ENCODE measurements around the gene MIER2. TPM values are rescaled to one million over a fixed set of nuclear protein-coding genes. Genes with fewer than 3 reads are reported as not detected.

MIER2 gene
- total RNA-seq, 2 donors from 2014 or later, result 17.3 to 19.1 TPM

GRCh38 chr19:374886-375235 is 30.3 kb upstream of the MIER2 start:
- no peaks in the 10 kb centered on the region for H3K36me3 ChIP-seq
- no peaks in the 10 kb centered on the region for H3K4me1 ChIP-seq
- no peaks in the 10 kb centered on the region for H3K9me3 ChIP-seq
- no peak for TF ChIP-seq CTCF (IDR thresholded peaks at IDR 0.05)
- H3K9ac ChIP-seq (ENCODE audit: low read depth in 2 of 2, low read length in 2 of 2), result no peak overlapping the region
- H3K4me3 ChIP-seq, result no peak overlapping the region
- H3K27ac ChIP-seq, result no peak overlapping the region
- intact Hi-C loops (cut with DNase I), result no loop called here
- H3K27me3 ChIP-seq, result no peaks in the 10 kb centered on the region
- no peak for DNase-seq

- no peaks in the 10 kb centered on the region for H3K4me1 ChIP-seq
- intact Hi-C loops (cut with DNase I), result no loop called here
- H3K9ac ChIP-seq (ENCODE audit: low read depth in 2 of 2, low read length in 2 of 2), result no peak overlapping the region
- H3K9me3 ChIP-seq, result no peaks in the 10 kb centered on the region
- TF ChIP-seq CTCF (IDR thresholded peaks at IDR 0.05), result no peak
- H3K27me3 ChIP-seq, result no peaks in the 10 kb centered on the region
- DNase-seq, result no peak
- no peak overlapping the region for H3K4me3 ChIP-seq
- H3K27ac ChIP-seq, result no peak overlapping the region
- H3K36me3 ChIP-seq, result no peaks in the 10 kb centered on the region
These were observed 29.7 kb upstream of the MIER2 start for GRCh38 chr19:374183-374885.

GRCh38 chr19:373391-374182 is 29.0 kb upstream of the MIER2 start:
- intact Hi-C loops (cut with DNase I), result no loop called here
- Histone ChIP-seq H3K4me3 (no peak overlapping the region), H3K9ac (ENCODE audit: low read depth in 2 of 2, low read length in 2 of 2) (no peak overlapping the region), H3K27me3 (no peaks in the 10 kb centered on the region), H3K4me1 (no peaks in the 10 kb centered on the region), H3K36me3 (no peaks in the 10 kb centered on the region), H3K27ac (no peak overlapping the region), H3K9me3 (no peaks in the 10 kb centered on the region)
- DNase-seq, result no peak
- no peak for TF ChIP-seq CTCF (IDR thresholded peaks at IDR 0.05)

- no peak for TF ChIP-seq CTCF (IDR thresholded peaks at IDR 0.05)
- Histone ChIP-seq H3K9me3 (no peaks in the 10 kb centered on the region), H3K36me3 (no peaks in the 10 kb centered on the region), H3K27ac (no peak overlapping the region), H3K4me3 (no peak overlapping the region), H3K4me1 (no peaks in the 10 kb centered on the region), H3K9ac (ENCODE audit: low read depth in 2 of 2, low read length in 2 of 2) (no peak overlapping the region), H3K27me3 (no peaks in the 10 kb centered on the region)
- intact Hi-C loops (cut with DNase I), result no loop called here
- no peak for DNase-seq
These were observed 27.8 kb upstream of the MIER2 start for GRCh38 chr19:372306-372890.

- DNase-seq, result no peak
- H3K9ac ChIP-seq (ENCODE audit: low read depth in 2 of 2, low read length in 2 of 2), result no peak overlapping the region
These were observed 27.0 kb upstream of the MIER2 start for GRCh38 chr19:371501-372168.

More at GRCh38 chr19:371501-372168, 27.0 kb upstream of the MIER2 start:
- Histone ChIP-seq H3K9me3 (no peaks in the 10 kb centered on the region), H3K36me3 (no peaks in the 10 kb centered on the region), H3K4me1 (no peaks in the 10 kb centered on the region), H3K27me3 (no peaks in the 10 kb centered on the region), H3K4me3 (no peak overlapping the region), H3K27ac (no peak overlapping the region)
- intact Hi-C loops (cut with DNase I), result no loop called here
- no peak for TF ChIP-seq CTCF (IDR thresholded peaks at IDR 0.05)
